Kidney (tissue), 14 donors: ENCODE measurements around the gene ZBTB7C. TPM values are rescaled to one million over a fixed set of nuclear protein-coding genes. Genes with fewer than 3 reads are reported as not detected.

Experiments used
- DNase-seq, 5 donors: peaks; one replicate each; pipeline ENCODE4 v3.0.0-alpha.2; 2013 to 2020
- FAIRE-seq: peaks from 2 replicates; lab custom pipeline; 2012; peaks lifted over from hg19 to GRCh38; lab: Jason Lieb, UNC
- H3K27ac ChIP-seq, 2 donors: one replicate each; pipeline ENCODE4 v1.7.0; 2013; ENCODE audit warnings: low read depth in 2 of 2, low read length in 2 of 2, inconsistent platforms in 1 of 2
- H3K27me3 ChIP-seq: one replicate; pipeline ENCODE4 v1.7.1; 2013; ENCODE audit warnings: low read length, inconsistent platforms; ENCODE audit not compliant: control insufficient read depth, insufficient read depth
- H3K36me3 ChIP-seq, 3 donors: one replicate each; pipeline versions ENCODE4 v1.7.0 to v1.7.1; 2013; ENCODE audit warnings: low read length in 3 of 3, control low read depth in 1 of 3, inconsistent platforms in 1 of 3; ENCODE audit not compliant: insufficient read depth in 3 of 3, control insufficient read depth in 2 of 3
- H3K4me1 ChIP-seq, 3 donors: one replicate each; pipeline versions ENCODE4 v1.7.0 to v1.7.1; 2013; ENCODE audit warnings: low read length in 3 of 3, inconsistent platforms in 1 of 3, low read depth in 1 of 3; ENCODE audit not compliant: control insufficient read depth in 2 of 3, insufficient read depth in 2 of 3
- H3K4me3 ChIP-seq, 3 donors: one replicate each; pipeline versions ENCODE4 v1.7.0 to v1.8.1; 2013; ENCODE audit warnings: low read length in 3 of 3, control low read depth in 1 of 3, inconsistent platforms in 1 of 3
- H3K9ac ChIP-seq, 3 donors: one replicate each; pipeline versions ENCODE4 v1.7.0 to v1.7.1; 2013; ENCODE audit warnings: low read length in 3 of 3, control low read depth in 1 of 3, inconsistent platforms in 1 of 3
- H3K9me3 ChIP-seq, 3 donors: one replicate each; pipeline versions ENCODE4 v1.7.0 to v1.7.1; 2013; ENCODE audit warnings: low read length in 3 of 3, control low read depth in 1 of 3, inconsistent platforms in 1 of 3; ENCODE audit not compliant: control insufficient read depth in 2 of 3, insufficient read depth in 1 of 3
- CTCF ChIP-seq: IDR thresholded peaks from 3 replicates; pipeline ENCODE4 v1.5.1; 2012; ENCODE audit warnings: mild to moderate bottlenecking, moderate library complexity, borderline replicate concordance; ENCODE audit not compliant: insufficient read depth; ENCODE audit errors: extremely low read depth
- intact Hi-C: fragments of 100-400 bp; cut with DNase I; formaldehyde crosslinking; loops from one replicate; pipeline ENCODE4 v1.11.1; 2022
- polyA plus RNA-seq: library from polyadenylated mRNA; stranded (reverse); fragments of 350-450 nt; fragmentation: Illumina TruSeq; extraction: RNeasy Lipid Tissue Mini Kit (QIAGEN cat#74804); gene quantifications from one replicate; pipeline ENCODE4 v1.2.3, GENCODE V29; 2014; ENCODE audit warnings: low read depth, low replicate concordance; ENCODE audit not compliant: insufficient read depth
- total RNA-seq: library from RNA; stranded (reverse); fragmentation: NEBNext Ultra II Directional; extraction: Animal tissue kit (Norgen Biotek cat#: 25700); gene quantifications from one replicate; pipeline ENCODE4 v1.2.1, GENCODE V29; 2021
- donor health status: control.
- donor health status: control.
- donor health status: control.
- donor health status: control.
- donor health status: control.
- donor health status: DM: yes; HTN: yes; CAD: no.
- donor health status: Normal renal cell carcinoma (clear cell type).

Gene ZBTB7C
- total and polyA plus RNA-seq, 2 donors from 2014 or later = 1.8 to 13.8 TPM

GRCh38 chr18:47992266-47992665 is 416.9 kb downstream of the ZBTB7C start:
- no peak overlapping the region for H3K9ac ChIP-seq
- TF ChIP-seq CTCF = no peak
- intact Hi-C loops = no loop called here
- H3K27me3 ChIP-seq = no peaks in the 10 kb centered on the region
- no peak overlapping the region for H3K27ac ChIP-seq
- no peak for FAIRE-seq
- no peaks in the 10 kb centered on the region for H3K4me1 ChIP-seq
- H3K9me3 ChIP-seq = no peaks in the 10 kb centered on the region
- H3K36me3 ChIP-seq = no peaks in the 10 kb centered on the region
- no peak overlapping the region for H3K4me3 ChIP-seq
- DNase-seq = no peak

GRCh38 chr18:47990981-47991380 is 418.2 kb downstream of the ZBTB7C start:
- Histone ChIP-seq H3K9me3 (no peaks in the 10 kb centered on the region), H3K4me1 (no peaks in the 10 kb centered on the region), H3K9ac (no peak overlapping the region), H3K36me3 (no peaks in the 10 kb centered on the region), H3K27me3 (no peaks in the 10 kb centered on the region), H3K4me3 (no peak overlapping the region), H3K27ac (no peak overlapping the region)
- intact Hi-C loops = no loop called here
- no peak for FAIRE-seq
- TF ChIP-seq CTCF = no peak
- no peak for DNase-seq

GRCh38 chr18:47987388-47987699 is 421.8 kb downstream of the ZBTB7C start:
- H3K9ac ChIP-seq = no peak overlapping the region
- H3K27ac ChIP-seq = no peak overlapping the region
- intact Hi-C loops = no loop called here
- TF ChIP-seq CTCF = no peak
- DNase-seq (no peak), FAIRE-seq (no peak)
- no peaks in the 10 kb centered on the region for H3K4me1 ChIP-seq
- no peaks in the 10 kb centered on the region for H3K9me3 ChIP-seq
- no peaks in the 10 kb centered on the region for H3K36me3 ChIP-seq
- H3K27me3 ChIP-seq = no peaks in the 10 kb centered on the region
- no peak overlapping the region for H3K4me3 ChIP-seq
